BJ (cell line): ENCODE results near the gene PTPRU. TPM values are rescaled to one million over a fixed set of nuclear protein-coding genes. Genes with fewer than 3 reads are reported as not detected.

Experiments used
- CTCF ChIA-PET: fragments of 350-600 bp; formaldehyde crosslinking; extraction: SDS; loops from one replicate; lab custom pipeline; 2021; ENCODE audit warnings: antibody characterized with exemption, inconsistent platforms; lab: Yijun Ruan, JAX
- POLR2A ChIA-PET: fragments of 300-600 bp; sonication (Branson Sonifier 250); formaldehyde crosslinking; extraction: SDS; loops from one replicate; lab custom pipeline; 2021; ENCODE audit warnings: antibody characterized with exemption; lab: Charles Lee
- DNase-seq: peaks from one replicate; pipeline ENCODE4 v3.0.0-alpha.2; 2011; ENCODE audit warnings: low read depth
- H3K27me3 ChIP-seq: 2 replicates; pipeline ENCODE4 v1.6.0; 2011; ENCODE audit warnings: low read length; ENCODE audit not compliant: control insufficient read depth, insufficient read depth
- H3K36me3 ChIP-seq: 2 replicates; pipeline ENCODE4 v1.5.1; 2011; ENCODE audit warnings: low read length; ENCODE audit not compliant: control insufficient read depth, insufficient read depth
- H3K4me3 ChIP-seq: 2 replicates; pipeline ENCODE4 v1.5.1; 2011; ENCODE audit warnings: low read depth, mild to moderate bottlenecking, control low read depth, low read length
- polyA plus RNA-seq: library from polyadenylated mRNA; depleted of rRNA; stranded (reverse); fragments of >200 nt; gene quantifications from 2 replicates; pipeline ENCODE4 v1.2.3, GENCODE V29; 2011
- TF ChIP-seq, protein P1 (sequence below): IDR thresholded peaks from 2 replicates; pipeline ENCODE4 v1.5.1; 2011; ENCODE audit warnings: low read depth, mild to moderate bottlenecking, control low read depth, inconsistent platforms, low read length, moderate library complexity; ENCODE audit not compliant: insufficient read depth

Gene PTPRU
- polyA plus RNA-seq, 1 experiment, result 19.8 TPM

DNA sequence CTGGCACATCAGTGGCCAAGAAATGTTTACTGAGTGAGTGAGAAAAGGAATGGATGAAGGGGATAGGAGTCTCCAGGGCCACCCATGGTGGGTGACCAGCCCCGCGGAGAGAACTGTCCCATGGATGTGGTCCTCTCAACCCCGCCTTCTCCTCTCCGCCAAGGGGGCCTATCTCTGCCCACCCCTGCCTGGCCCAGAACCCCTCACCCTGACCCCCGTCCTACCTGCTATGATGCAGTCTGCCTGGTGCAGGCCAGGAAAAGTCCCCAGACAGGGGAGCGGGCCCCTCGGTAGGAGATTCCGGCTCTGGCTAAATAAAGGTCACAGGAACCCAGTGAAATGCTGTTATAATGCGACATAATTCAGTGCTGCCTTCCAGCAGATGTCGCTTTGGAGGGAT lies 107.6 kb downstream of the PTPRU start:
- H3K36me3 ChIP-seq, result no peaks in the 10 kb centered on the region
- H3K27me3 ChIP-seq, result peaks cover 13% of the 10 kb centered on the region; the same call in 1 of the 2 replicates
- TF ChIP-seq, protein P1, sequence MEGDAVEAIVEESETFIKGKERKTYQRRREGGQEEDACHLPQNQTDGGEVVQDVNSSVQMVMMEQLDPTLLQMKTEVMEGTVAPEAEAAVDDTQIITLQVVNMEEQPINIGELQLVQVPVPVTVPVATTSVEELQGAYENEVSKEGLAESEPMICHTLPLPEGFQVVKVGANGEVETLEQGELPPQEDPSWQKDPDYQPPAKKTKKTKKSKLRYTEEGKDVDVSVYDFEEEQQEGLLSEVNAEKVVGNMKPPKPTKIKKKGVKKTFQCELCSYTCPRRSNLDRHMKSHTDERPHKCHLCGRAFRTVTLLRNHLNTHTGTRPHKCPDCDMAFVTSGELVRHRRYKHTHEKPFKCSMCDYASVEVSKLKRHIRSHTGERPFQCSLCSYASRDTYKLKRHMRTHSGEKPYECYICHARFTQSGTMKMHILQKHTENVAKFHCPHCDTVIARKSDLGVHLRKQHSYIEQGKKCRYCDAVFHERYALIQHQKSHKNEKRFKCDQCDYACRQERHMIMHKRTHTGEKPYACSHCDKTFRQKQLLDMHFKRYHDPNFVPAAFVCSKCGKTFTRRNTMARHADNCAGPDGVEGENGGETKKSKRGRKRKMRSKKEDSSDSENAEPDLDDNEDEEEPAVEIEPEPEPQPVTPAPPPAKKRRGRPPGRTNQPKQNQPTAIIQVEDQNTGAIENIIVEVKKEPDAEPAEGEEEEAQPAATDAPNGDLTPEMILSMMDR, result no peak
- H3K4me3 ChIP-seq, result no peak overlapping the region
- no peak for DNase-seq
- ChIA-PET CTCF (interaction anchor here (1.1 to 1.7 kb wide), 2 partner anchors 9 to 100 kb away, joined by 3 read pairs; no protein-coding TSS in a partner anchor), POLR2A (no interaction called here)

GRCh38 chr1:29344336-29344735 lies 108.0 kb downstream of the PTPRU start:
- no peaks in the 10 kb centered on the region for H3K36me3 ChIP-seq
- TF ChIP-seq, protein P1, result no peak
- ChIA-PET POLR2A (no interaction called here), CTCF (interaction anchor here (1.1 to 1.7 kb wide), 2 partner anchors 9 to 100 kb away, joined by 3 read pairs; no protein-coding TSS in a partner anchor)
- DNase-seq, result no peak
- no peak overlapping the region for H3K4me3 ChIP-seq
- H3K27me3 ChIP-seq, result peaks cover 11% of the 10 kb centered on the region; the same call in 1 of the 2 replicates

DNA sequence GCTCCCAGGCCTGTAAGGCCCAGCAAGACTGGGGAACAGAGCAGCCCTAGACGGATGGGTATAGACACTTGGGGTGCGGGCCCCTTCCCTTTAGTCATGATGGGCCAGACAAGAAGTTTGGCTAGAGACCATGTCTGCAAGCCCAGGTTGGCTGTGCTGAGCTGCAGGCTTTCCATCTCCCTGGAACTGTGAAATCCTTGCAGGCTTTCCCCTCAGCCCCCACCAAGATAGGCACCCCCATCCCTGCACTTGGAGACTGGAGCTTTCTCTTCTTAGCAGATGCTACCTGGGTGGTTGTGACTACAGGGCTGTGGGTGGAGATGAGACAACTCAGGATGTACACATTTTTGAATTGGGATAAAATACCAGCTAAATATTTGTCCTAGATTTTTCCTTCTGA lies 110.3 kb downstream of the PTPRU start:
- ChIA-PET CTCF (interaction anchor here (0.8 kb wide), 1 partner anchor 15 kb away, joined by 3 read pairs; no protein-coding TSS in a partner anchor), POLR2A (no interaction called here)
- Histone ChIP-seq H3K27me3 (peaks cover 10% of the 10 kb centered on the region; the same call in 1 of the 2 replicates), H3K4me3 (no peak overlapping the region), H3K36me3 (no peaks in the 10 kb centered on the region)
- TF ChIP-seq, protein P1, result no peak
- no peak for DNase-seq

DNA sequence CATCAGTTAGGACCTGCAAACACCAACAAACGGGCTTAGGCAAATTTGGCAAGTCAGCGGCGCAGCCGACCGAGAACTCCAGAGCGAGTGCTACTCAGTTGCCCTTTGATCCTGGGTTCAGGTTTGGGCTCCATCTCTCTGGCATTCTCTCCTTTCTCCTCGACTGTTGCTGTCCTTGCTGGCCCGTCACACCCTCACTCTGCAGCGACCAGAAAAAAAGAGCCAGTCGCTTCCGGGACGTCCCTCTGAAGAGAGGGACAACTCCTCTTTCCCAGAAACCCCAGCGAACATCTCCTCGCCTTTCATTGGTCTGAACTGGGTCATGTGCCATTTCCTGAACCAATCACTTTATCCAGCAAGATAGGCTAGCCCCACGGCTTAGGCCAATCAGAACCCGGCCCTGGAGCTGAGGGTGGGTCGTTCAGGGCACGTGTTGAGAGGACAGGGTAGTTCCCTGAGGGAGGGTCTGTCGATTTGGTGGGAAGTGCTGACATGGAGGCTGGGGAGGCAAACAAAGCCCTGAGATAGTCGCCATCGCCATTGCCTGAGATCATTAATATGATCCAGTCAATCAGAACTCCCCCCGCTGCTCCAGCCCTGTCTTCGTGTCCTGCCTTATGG lies 113.7 kb downstream of the PTPRU start:
- POLR2A ChIA-PET, result no interaction called here
- no peak for DNase-seq
- Histone ChIP-seq H3K4me3 (no peak overlapping the region), H3K36me3 (no peaks in the 10 kb centered on the region), H3K27me3 (peaks cover 2% of the 10 kb centered on the region; the same call in 1 of the 2 replicates)
- CTCF ChIA-PET, result interaction anchor here (1.7 to 1.8 kb wide), 2 partner anchors 19 to 113 kb away, joined by 4 to 5 read pairs; partner anchors contain the start of gene PTPRU
- TF ChIP-seq, protein P1, result no peak

DNA sequence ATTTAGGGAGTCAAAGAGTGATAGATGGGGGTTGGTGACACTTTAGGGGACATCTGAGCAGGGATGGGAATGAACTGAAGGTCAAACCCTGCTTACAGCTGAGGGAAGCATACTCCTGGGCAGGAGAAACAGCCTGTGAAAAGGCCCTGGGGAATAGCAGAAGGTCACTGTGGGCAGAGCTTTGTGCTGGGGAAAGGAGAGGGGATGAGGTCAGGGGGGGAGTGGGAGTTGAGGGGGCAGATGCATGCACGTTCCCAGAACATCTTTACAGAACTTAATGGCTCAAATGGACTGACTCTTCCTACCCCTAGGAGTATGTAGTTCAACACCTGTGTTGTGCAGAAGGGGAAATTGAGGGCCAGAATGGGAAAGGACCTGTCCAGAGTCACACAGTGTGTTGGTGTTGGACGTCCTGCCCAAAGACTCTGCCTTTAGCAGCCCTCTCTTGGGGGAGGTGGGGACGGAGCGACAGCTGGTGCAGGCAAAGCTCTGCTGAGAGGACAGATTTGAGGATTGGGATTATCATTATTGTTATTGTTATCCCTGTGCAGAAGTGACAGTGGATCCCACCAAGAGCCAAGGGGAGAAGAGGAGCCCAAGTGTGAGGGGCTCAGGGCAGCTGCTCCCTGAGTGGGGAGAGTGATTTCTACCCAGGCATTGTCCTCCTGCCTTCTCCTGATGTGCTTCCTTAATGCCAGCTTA lies 116.5 kb downstream of the PTPRU start:
- TF ChIP-seq, protein P1, result no peak
- CTCF ChIA-PET, result interaction anchor here (1.1 kb wide), 1 partner anchor 8 kb away, joined by 3 read pairs; no protein-coding TSS in a partner anchor
- POLR2A ChIA-PET, result no interaction called here
- Histone ChIP-seq H3K4me3 (no peak overlapping the region), H3K36me3 (no peaks in the 10 kb centered on the region), H3K27me3 (peaks cover 2% of the 10 kb centered on the region; the same call in 1 of the 2 replicates)
- no peak for DNase-seq
